SU-DHL-6 (cell line): Measurements from ENCODE around the gene WDR90.

Experiments
- EZH2phosphoT487 ChIP-seq: fragments of 200-600 bp; sonication (generic), shearing (Covaris generic); conservative IDR thresholded peaks from 2 replicates; pipeline ENCODE4 v1.6.1; 2018; ENCODE audit warnings: mild to moderate bottlenecking, antibody characterized with exemption, low read length, moderate library complexity, mixed read lengths
- TF ChIP-seq, protein P1 (sequence below): fragments of 200-600 bp; sonication (generic); IDR thresholded peaks from one replicate; pipeline ENCODE4 v1.5.1; 2017; ENCODE audit warnings: antibody characterized with exemption, mild to moderate bottlenecking, low read length, moderate library complexity; ENCODE audit not compliant: insufficient read depth, poor library complexity, severe bottlenecking

GRCh38 chr16:678209-678857 lies 29.2 kb downstream of the WDR90 start:
- TF ChIP-seq EZH2phosphoT487 = no peak
- TF ChIP-seq, protein P1, sequence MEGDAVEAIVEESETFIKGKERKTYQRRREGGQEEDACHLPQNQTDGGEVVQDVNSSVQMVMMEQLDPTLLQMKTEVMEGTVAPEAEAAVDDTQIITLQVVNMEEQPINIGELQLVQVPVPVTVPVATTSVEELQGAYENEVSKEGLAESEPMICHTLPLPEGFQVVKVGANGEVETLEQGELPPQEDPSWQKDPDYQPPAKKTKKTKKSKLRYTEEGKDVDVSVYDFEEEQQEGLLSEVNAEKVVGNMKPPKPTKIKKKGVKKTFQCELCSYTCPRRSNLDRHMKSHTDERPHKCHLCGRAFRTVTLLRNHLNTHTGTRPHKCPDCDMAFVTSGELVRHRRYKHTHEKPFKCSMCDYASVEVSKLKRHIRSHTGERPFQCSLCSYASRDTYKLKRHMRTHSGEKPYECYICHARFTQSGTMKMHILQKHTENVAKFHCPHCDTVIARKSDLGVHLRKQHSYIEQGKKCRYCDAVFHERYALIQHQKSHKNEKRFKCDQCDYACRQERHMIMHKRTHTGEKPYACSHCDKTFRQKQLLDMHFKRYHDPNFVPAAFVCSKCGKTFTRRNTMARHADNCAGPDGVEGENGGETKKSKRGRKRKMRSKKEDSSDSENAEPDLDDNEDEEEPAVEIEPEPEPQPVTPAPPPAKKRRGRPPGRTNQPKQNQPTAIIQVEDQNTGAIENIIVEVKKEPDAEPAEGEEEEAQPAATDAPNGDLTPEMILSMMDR = no peak
